IPS-18c (cell line): ENCODE results near the gene WDR11.
"Not testable (repeated sequence)": the region's sequence is repeated elsewhere in the genome, so short reads cannot be mapped to it uniquely, and the experiment has no call there.

ENCODE experiments used
- H3K4me3 ChIP-seq: 2 replicates; pipeline ENCODE4 v1.7.0; 2013; ENCODE audit warnings: low read depth, mild to moderate bottlenecking, low read length, moderate library complexity; ENCODE audit not compliant: insufficient read depth
- H3K9me3 ChIP-seq: one replicate; pipeline ENCODE4 v1.6.1; 2013; ENCODE audit warnings: mild to moderate bottlenecking, low read length, moderate library complexity; ENCODE audit not compliant: control insufficient read depth, insufficient read depth

Gene WDR11

GRCh38 chr10:120835603-120836002 is 15.6 kb upstream of the WDR11 start:
- H3K9me3 ChIP-seq, result no peaks in the 10 kb centered on the region
- H3K4me3 ChIP-seq, result no peak overlapping the region

GRCh38 chr10:120838941-120839340 is 12.2 kb upstream of the WDR11 start:
- no peaks in the 10 kb centered on the region for H3K9me3 ChIP-seq
- no peak overlapping the region for H3K4me3 ChIP-seq

DNA sequence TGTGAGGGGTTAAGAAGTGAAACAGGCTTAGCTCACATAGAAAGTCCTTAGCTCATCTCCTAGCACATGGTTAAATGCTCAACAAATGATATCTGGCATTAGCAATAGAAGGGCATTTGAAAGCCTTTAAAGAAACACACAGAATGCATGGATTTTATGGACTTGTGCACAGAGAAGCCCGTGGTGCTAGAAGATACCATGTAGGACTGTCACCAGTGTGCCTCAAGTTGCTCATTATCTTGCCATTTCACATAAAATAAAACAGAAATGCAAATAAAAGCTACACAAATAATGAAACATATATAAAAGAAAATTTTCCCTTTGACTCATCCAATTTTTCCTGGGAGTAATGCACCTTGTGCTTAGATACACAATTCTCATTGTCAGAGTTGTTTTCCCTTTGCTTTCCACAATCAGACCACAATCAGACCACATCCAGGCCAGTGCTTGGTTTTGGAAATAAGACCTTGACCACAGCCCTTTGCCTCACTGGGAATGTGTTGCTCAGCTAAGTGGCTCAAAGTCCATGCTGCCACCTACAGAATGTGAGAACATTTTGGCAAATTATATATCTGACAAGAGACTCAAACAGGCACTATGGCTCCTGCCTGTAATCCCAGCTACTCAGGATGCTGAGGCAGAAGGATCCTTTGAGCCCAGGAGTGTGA is 9.5 kb upstream of the WDR11 start:
- Histone ChIP-seq H3K9me3 (no peaks in the 10 kb centered on the region), H3K4me3 (no peak overlapping the region)

GRCh38 chr10:120854388-120854787 is 3.2 kb downstream of the WDR11 start:
- no peak overlapping the region for H3K4me3 ChIP-seq

DNA sequence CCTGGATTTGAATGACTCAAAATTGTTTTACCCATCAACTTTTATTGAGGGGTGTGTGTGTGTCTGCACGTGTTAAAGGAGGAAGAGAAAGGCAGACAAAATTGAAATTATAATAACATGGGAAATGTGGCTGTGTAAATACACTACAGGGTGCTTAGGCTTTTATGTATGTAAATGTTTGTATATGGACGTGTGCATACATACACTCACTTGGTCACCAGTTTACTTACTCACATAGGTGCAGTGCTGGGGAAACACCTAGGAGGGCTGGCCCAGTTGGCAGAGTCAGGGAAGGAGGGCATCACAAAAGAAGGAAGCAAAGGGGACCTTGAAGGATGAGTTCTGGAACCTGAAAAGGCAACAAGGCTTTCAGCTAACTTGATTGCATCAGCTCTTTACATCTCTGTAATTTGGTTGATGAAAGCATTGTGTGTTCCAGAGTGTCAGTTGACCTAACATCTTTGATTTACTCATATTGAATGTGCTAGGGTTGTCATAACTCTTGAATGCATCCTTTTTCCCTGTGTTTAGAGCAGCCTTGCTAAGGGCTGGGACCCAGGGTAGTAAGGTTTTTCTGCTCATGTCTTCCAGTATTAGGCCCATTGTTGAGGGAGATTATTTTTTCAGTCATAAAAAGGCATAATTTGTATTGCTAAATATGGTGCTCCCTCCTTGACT is 10.2 kb downstream of the WDR11 start:
- Histone ChIP-seq H3K9me3 (no peaks in the 10 kb centered on the region), H3K4me3 (no peak overlapping the region)

More at GRCh38 chr10:120854388-120854787, 3.2 kb downstream of the WDR11 start:
- no peaks in the 10 kb centered on the region for H3K9me3 ChIP-seq

- Histone ChIP-seq H3K9me3 (no peaks in the 10 kb centered on the region), H3K4me3 (no peak overlapping the region)
Measured at GRCh38 chr10:120873741-120874140, 22.6 kb downstream of the WDR11 start.

DNA sequence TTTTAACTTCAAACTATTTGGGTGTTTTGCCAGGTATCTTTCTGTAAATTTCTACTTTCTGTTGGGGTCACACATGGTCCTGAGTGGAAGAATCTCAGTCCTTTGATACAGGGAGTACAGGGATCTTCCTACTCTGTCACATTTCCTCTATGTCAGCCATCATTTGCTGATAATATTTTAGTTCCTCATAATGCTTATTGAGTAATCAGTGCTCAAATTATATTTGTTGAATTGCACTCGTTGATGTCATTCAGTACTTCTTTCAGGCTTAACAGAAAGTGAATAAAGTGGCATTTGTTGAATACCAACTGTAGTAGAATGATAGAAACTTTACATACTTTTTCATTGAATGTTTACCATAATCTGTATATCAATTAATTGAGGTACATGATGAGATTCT is 31.9 kb downstream of the WDR11 start:
- Histone ChIP-seq H3K9me3 (no peaks in the 10 kb centered on the region), H3K4me3 (no peak overlapping the region)

DNA sequence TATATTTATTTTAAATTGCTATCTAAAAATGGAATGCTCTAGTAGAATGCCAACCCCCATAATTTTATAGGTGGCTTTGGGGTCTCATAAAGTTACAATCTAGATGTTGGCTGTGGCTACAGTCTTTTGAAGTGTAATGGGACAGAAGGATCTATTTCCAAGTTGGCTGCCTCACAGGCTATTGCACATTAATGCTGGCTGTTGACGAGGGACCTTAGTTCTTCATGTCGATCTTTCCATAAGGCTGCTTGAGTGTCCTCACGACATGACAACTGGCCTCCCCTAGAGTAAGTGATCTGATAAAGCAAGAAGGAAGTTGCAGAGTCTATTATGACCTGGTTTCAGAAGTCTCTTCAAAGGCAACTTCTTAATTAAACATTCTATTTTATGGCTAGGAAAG is 36.3 kb downstream of the WDR11 start:
- no peak overlapping the region for H3K4me3 ChIP-seq

GRCh38 chr10:120891365-120891764 is 40.2 kb downstream of the WDR11 start:
- Histone ChIP-seq H3K9me3 (no peaks in the 10 kb centered on the region), H3K4me3 (no peak overlapping the region)

More for the DNA sequence above, 36.3 kb downstream of the WDR11 start:
- no peaks in the 10 kb centered on the region for H3K9me3 ChIP-seq

GRCh38 chr10:120894556-120894955 is 43.4 kb downstream of the WDR11 start:
- no peak overlapping the region for H3K4me3 ChIP-seq
- no peaks in the 10 kb centered on the region for H3K9me3 ChIP-seq

DNA sequence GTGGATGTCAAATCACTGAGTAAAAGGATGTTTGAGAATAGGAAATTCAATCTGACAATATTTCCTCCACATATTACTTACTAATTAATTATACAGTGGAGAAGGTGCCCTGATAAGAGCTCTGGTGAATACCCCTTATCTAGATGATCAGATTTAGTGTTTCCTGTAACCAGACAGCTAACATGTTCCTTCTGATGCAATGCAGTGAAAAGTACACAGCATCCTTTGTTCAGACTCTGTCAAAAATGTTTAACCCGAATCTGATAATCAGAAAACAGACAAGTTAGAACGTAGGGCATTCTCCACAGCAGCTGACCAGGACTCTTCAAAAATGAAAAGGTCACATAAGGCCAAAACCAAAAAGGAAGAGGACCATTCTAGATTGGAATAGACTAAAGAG is 46.2 kb downstream of the WDR11 start:
- Histone ChIP-seq H3K4me3 (no peak overlapping the region), H3K9me3 (no peaks in the 10 kb centered on the region)

DNA sequence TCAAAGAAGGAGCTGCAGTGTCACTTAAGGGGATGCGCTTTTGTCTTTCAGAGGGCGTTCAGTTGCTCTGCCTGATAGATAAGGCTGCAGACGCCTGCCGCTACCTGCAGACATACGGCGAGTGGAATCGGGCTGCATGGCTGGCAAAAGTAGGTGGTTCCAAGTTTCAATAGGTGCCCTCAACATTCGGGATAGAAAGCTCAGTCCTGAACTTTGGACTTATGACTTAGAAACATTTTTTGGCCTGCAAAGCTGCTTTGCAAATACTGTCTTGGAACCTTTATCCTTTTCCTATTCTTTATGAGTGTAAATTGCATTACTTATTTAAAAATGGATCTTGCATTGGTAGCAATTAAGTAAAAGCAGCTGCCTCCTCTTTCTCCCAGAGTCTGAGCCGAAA is 54.1 kb downstream of the WDR11 start:
- Histone ChIP-seq H3K9me3 (peaks cover 1% of the 10 kb centered on the region), H3K4me3 (no peak overlapping the region)

DNA sequence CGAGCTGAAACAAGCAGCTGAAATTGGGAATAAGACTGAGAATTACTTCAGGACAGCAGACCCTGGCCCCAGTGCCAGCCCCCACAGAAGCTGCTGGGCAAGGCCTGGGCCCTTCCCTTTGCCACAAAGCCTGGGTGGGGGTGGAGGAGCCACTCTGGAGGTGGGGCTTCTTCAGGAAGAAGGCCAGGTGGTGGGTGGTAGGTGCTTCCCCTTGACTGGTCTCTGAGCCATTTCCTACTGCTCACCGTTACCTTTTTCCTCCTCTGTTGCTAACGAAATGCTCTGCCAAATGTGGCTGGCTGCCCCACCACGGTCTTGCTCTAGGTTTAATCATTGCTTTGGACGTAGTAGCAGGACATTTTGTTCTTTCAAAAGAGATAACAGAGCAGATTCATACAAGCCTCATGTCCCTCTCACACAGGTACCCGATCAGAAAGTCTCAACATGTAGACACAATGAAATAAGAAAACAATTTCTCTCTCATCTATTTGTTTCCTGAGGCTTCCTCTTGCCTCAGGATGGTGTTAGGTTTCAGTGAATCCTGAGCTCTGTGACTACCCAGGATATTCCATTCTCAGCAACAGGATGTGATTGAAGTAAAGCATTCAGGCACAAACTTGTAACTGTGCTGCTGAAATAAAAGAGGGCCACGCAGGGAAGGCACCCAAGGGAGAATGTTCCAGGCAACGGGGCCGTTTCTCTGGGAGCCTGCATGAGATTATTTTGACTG is 66.5 kb downstream of the WDR11 start:
- Histone ChIP-seq H3K9me3 (no peaks in the 10 kb centered on the region), H3K4me3 (peak overlapping the region; percentile 6; the same call in 1 of the 2 replicates)

- not testable (repeated sequence) for H3K4me3 ChIP-seq
Measured at GRCh38 chr10:120923886-120924285, 72.7 kb downstream of the WDR11 start.

GRCh38 chr10:120926611-120927010 is 75.4 kb downstream of the WDR11 start:
- no peak overlapping the region for H3K4me3 ChIP-seq
- no peaks in the 10 kb centered on the region for H3K9me3 ChIP-seq

More at GRCh38 chr10:120923886-120924285, 72.7 kb downstream of the WDR11 start:
- not testable (repeated sequence) for H3K9me3 ChIP-seq

- Histone ChIP-seq H3K9me3 (no peaks in the 10 kb centered on the region), H3K4me3 (no peak overlapping the region)
Measured at GRCh38 chr10:120927352-120927751, 76.2 kb downstream of the WDR11 start.

DNA sequence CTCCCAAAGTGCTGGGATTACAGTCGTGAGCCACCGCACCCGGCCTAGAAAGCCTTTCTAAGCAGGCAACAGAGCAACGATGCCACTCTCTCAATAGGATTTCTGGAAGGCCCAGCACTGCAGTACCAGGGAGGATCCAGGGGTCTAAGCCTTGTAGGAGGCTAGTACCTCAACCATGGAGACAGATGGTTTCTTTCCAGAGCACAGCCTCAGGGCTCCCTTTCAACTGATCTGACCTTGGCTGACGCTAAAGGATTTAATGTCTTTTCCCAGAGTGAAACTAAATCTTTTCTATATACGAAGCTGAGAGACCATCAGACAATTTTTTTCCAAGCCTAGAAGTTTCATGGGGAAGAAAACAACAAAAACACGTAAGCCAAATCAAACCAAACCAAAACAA is 78.0 kb downstream of the WDR11 start:
- H3K4me3 ChIP-seq, result no peak overlapping the region
- no peaks in the 10 kb centered on the region for H3K9me3 ChIP-seq

GRCh38 chr10:120931423-120931822 is 80.3 kb downstream of the WDR11 start:
- no peak overlapping the region for H3K4me3 ChIP-seq
- H3K9me3 ChIP-seq, result no peaks in the 10 kb centered on the region
